Stomach (tissue), 19 donors: ENCODE results near the gene TBCEL. TPM values are rescaled to one million over a fixed set of nuclear protein-coding genes. Genes with fewer than 3 reads are reported as not detected.

Experiments
- DNase-seq, 2 donors: peaks; one replicate each; pipeline versions ENCODE4 v3.0.0 to v3.0.0-alpha.2; 2013 to 2019
- H3K27ac ChIP-seq, 5 donors: fragments of 200-600 bp in 4 of 5; sonication (generic) in 4 of 5; one replicate each; pipeline ENCODE4 v1.5.1; 2013 to 2019; ENCODE audit warnings: mild to moderate bottlenecking in 1 of 5, moderate library complexity in 1 of 5
- H3K27me3 ChIP-seq, 3 donors: fragments of 200-600 bp; sonication (generic); one replicate each; pipeline ENCODE4 v1.5.1; 2017 to 2019; ENCODE audit warnings: mixed run types in 1 of 3
- H3K36me3 ChIP-seq, 4 donors: fragments of 200-600 bp; sonication (generic); 1 replicate in 3 of 4; 2 replicates in 1 of 4; pipeline ENCODE4 v1.5.1; 2016 to 2019
- H3K4me1 ChIP-seq, 4 donors: fragments of 200-600 bp; sonication (generic); one replicate each; pipeline ENCODE4 v1.5.1; 2016 to 2019
- H3K4me3 ChIP-seq, 4 donors: fragments of 200-600 bp; sonication (generic) in 3 of 4; one replicate each; pipeline ENCODE4 v1.5.1; 2016 to 2019; ENCODE audit warnings: mild to moderate bottlenecking in 1 of 4
- H3K9me3 ChIP-seq, 4 donors: fragments of 200-600 bp; sonication (generic); one replicate each; pipeline ENCODE4 v1.5.1; 2016 to 2019
- EP300 ChIP-seq: sonication (generic); formaldehyde crosslinking; IDR thresholded peaks from one replicate; pipeline ENCODE4 v1.6.1; 2017; ENCODE audit warnings: antibody characterized with exemption
- POLR2A ChIP-seq, 4 donors: fragments of 450-650 bp; IDR thresholded peaks; one replicate each; pipeline ENCODE4 v1.6.1; 2016; ENCODE audit warnings: antibody characterized with exemption in 4 of 4, control low read depth in 2 of 4, mild to moderate bottlenecking in 1 of 4, moderate library complexity in 1 of 4
- POLR2AphosphoS5 ChIP-seq, 3 donors: sonication (generic); formaldehyde crosslinking; IDR thresholded peaks; one replicate each; pipeline ENCODE4 v1.6.1; 2016; ENCODE audit warnings: antibody characterized with exemption in 3 of 3
- WGBS, 5 donors: extraction: QIAGEN DNeasy Blood & Tissue Kit in 3 of 5; methylation state at CpG; one replicate each; pipeline versions ENCODE4 v1.1.5 to v1.1.7; 2013 to 2018; 5-methylcytosine and 5-hydroxymethylcytosine counted together
- intact Hi-C: fragments of 100-400 bp; cut with DNase I; formaldehyde crosslinking; loops from one replicate; pipeline ENCODE4 v1.15.1; 2023; ENCODE audit warnings: low total_unique reads
- long read RNA-seq, 10 donors: transcript quantifications; one replicate each; lab custom pipeline, GENCODE V29; 2026
- polyA plus RNA-seq, 3 donors: library from polyadenylated mRNA; stranded (reverse); fragments of 200-250 nt; gene quantifications; one replicate each; pipeline ENCODE4 v1.2.3, GENCODE V29; 2013
- total RNA-seq, 5 donors: library from RNA; depleted of rRNA; stranded (reverse); fragments of >200 nt; gene quantifications; one replicate each; pipeline versions ENCODE4 v1.1.0 to v1.2.3, GENCODE V29; 2014 to 2016
- TF ChIP-seq, protein P1 (sequence below), 7 experiments: fragments of 450-650 bp in 4 of 7; fragments of 200-600 bp in 3 of 7; sonication (generic) in 3 of 7; IDR thresholded peaks; one replicate each; pipeline ENCODE4 v1.5.1; 2016 to 2019; ENCODE audit warnings: antibody characterized with exemption in 7 of 7, control low read depth in 2 of 7, mild to moderate bottlenecking in 1 of 7
- donor health status: healthy with polysubstance abuse.
- donor health status: Bipolar disorder and iron deficiency.
- donor health status: healthy.

Gene TBCEL, protein sequence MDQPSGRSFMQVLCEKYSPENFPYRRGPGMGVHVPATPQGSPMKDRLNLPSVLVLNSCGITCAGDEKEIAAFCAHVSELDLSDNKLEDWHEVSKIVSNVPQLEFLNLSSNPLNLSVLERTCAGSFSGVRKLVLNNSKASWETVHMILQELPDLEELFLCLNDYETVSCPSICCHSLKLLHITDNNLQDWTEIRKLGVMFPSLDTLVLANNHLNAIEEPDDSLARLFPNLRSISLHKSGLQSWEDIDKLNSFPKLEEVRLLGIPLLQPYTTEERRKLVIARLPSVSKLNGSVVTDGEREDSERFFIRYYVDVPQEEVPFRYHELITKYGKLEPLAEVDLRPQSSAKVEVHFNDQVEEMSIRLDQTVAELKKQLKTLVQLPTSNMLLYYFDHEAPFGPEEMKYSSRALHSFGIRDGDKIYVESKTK
- 10 to 100 TPM in 3 of 5 donors, 1 to 10 TPM in 2; 3.2 to 55.1 (median 10.3) TPM for total RNA-seq
- polyA plus RNA-seq: 1 to 10 TPM; 3.6 to 8.5 (median 7.6) TPM
- long read RNA-seq, donor 1: 0 reads
- long read RNA-seq, donor 2, partial matches to known transcripts: 0 of 1 reads
- long read RNA-seq, donor 2, other reads (novel, unspliced or antisense): 0 of 1 reads
- long read RNA-seq, donor 3, full-length matches to known transcripts: 1 of 1 reads
- long read RNA-seq, donor 3, partial matches to known transcripts: 0 of 1 reads
- long read RNA-seq, donor 3, other reads (novel, unspliced or antisense): 0 of 1 reads
- long read RNA-seq, donor 4: 0 reads
- long read RNA-seq, donor 5, partial matches to known transcripts: 0 of 1 reads
- long read RNA-seq, donor 5, other reads (novel, unspliced or antisense): 0 of 1 reads
- long read RNA-seq, donor 6: 0 reads
- long read RNA-seq, donor 7, full-length matches to known transcripts: 3 of 3 reads
- long read RNA-seq, donor 7, partial matches to known transcripts: 0 of 3 reads
- long read RNA-seq, donor 7, other reads (novel, unspliced or antisense): 0 of 3 reads
- long read RNA-seq, donor 8, full-length matches to known transcripts: 3 of 3 reads
- long read RNA-seq, donor 8, partial matches to known transcripts: 0 of 3 reads
- long read RNA-seq, donor 8, other reads (novel, unspliced or antisense): 0 of 3 reads
- long read RNA-seq, donor 9, full-length matches to known transcripts: 2 of 2 reads
- long read RNA-seq, donor 9, partial matches to known transcripts: 0 of 2 reads
- long read RNA-seq, donor 9, other reads (novel, unspliced or antisense): 0 of 2 reads
- long read RNA-seq, donor 10, full-length matches to known transcripts: 1 of 1 reads
- long read RNA-seq, donor 10, partial matches to known transcripts: 0 of 1 reads
- long read RNA-seq, donor 10, other reads (novel, unspliced or antisense): 0 of 1 reads

DNA sequence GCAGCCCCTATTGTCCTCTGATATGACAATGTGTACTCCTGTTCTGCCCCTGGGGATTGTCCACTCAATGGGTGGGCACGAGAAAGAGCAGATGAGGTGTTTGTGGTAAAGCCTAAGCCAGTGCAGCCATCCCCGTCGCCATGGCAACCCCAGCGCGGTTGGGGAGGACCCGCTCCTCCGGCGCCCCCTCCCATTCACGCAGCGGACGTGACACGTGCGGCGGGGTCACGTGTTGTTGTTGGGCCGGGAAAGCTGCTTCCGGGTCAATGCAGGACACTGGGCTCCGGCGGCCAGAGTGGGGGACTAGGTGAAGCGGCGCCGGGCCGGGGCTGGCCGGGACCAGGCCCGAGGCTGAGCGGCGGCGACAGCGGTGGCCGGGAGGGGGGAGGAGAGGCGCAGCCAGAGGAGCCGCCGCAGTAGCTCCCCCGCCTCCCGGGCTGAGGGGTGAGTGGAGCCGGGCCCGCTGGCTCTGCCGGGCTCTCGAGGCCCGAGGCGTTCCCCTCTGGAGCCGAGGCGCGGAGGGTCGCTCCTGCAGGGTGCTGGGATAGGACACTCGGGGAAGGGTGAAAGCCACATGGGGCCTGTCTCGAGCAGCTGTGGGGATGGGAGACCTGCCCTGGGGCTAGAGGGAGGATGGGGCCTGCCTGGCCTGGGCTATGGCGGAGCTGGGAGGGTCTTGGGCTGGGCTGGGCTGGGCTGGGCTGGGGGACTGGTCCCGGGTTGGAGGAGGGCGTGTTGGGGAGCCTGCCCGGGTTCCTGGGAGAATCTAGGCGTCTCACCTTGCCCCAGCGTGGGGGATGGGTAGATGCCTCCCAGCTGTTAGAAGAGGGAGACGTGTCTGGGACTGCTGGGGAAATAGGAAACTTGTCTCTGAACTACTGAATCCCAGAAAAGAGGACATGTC, at the start of gene TBCEL:
Gene TBCEL, plus strand, starts transcription at position 255 of the 904 bp plus-strand sequence. CDS start 21,589 bp downstream, outside the sequence.
- Histone ChIP-seq H3K4me3 (peak within 1 kb of the TSS; percentile 77 to 98 (median 86)), H3K9me3 (no peaks in the 10 kb centered on the region), H3K27me3 (no peaks in the 10 kb centered on the region), H3K27ac (peak within 1 kb of the TSS; percentile 53 to 87 (median 73)), H3K36me3 (no peaks in the 10 kb centered on the region), H3K4me1 (peaks cover 19 to 42% (median 24%) of the 10 kb centered on the region in 4 donors)
- 1 to 2% (median 2%) methylated on average over 30 to 54 of the region's 54 CpGs for WGBS, 5 donors
- DNase-seq: peak; percentile 77 to 96
- no peak for TF ChIP-seq EP300
- peak in 2 of 3 donors; percentile 46 to 85 for TF ChIP-seq POLR2AphosphoS5 (IDR thresholded peaks at IDR 0.05)
- intact Hi-C loops: no loop called here

DNA sequence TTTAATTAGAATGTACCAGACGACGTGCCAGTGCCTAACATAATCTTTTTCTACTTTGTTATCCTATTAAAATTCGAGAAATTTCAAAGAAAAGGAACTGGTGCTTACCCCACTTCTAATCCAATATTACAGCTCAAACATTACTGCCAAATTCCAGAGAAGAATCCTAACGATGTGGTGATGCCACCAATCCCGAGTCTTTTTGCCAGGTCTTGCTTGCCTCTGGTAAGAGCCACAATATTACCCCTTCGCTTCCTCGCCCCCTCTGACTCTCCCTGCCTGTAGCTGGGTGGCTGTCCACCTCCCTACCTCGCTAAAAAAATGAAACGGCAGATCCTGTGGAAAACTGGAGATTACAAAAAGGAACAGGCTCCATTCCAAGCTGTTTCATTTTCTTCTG, 49.4 kb upstream of the TBCEL start:
- WGBS, 5 donors: 60 to 68% (median 63%) methylated on average over 9 of the region's 9 CpGs
- Histone ChIP-seq H3K4me3 (no peak overlapping the region), H3K27ac (no peak overlapping the region), H3K4me1 (no peaks in the 10 kb centered on the region), H3K27me3 (peaks cover 0 to 26% (median 0%) of the 10 kb centered on the region in 3 donors), H3K36me3 (no peaks in the 10 kb centered on the region), H3K9me3 (no peaks in the 10 kb centered on the region)
- DNase-seq: no peak
- intact Hi-C loops: no loop called here
- TF ChIP-seq POLR2AphosphoS5 (IDR thresholded peaks at IDR 0.05) (no peak), EP300 (no peak), POLR2A (IDR thresholded peaks at IDR 0.05) (no peak)
- TF ChIP-seq, protein P1, sequence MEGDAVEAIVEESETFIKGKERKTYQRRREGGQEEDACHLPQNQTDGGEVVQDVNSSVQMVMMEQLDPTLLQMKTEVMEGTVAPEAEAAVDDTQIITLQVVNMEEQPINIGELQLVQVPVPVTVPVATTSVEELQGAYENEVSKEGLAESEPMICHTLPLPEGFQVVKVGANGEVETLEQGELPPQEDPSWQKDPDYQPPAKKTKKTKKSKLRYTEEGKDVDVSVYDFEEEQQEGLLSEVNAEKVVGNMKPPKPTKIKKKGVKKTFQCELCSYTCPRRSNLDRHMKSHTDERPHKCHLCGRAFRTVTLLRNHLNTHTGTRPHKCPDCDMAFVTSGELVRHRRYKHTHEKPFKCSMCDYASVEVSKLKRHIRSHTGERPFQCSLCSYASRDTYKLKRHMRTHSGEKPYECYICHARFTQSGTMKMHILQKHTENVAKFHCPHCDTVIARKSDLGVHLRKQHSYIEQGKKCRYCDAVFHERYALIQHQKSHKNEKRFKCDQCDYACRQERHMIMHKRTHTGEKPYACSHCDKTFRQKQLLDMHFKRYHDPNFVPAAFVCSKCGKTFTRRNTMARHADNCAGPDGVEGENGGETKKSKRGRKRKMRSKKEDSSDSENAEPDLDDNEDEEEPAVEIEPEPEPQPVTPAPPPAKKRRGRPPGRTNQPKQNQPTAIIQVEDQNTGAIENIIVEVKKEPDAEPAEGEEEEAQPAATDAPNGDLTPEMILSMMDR (IDR thresholded peaks at IDR 0.05): no peak

DNA sequence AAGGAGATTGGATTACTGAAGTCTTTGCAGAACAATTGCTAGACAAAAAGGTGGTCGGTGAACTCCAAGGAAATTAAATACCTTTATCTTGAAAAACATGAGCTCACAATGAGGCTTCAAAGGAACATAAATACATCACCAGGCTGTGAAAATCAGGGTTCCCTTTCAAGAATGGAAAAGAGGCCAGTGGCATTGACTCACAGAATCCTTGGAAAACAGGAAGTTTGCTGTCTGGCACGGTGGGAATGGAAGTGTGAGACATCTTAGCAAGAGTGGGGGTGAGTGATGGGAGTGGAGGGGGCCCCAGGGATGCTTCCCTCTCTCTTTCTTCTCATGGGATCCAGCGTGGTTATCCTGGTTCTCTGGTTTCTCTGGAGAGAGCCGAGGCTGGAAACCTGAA, 48.9 kb upstream of the TBCEL start:
- Histone ChIP-seq H3K36me3 (no peaks in the 10 kb centered on the region), H3K9me3 (no peaks in the 10 kb centered on the region), H3K27me3 (peaks cover 0 to 27% (median 0%) of the 10 kb centered on the region in 3 donors), H3K27ac (no peak overlapping the region), H3K4me1 (no peaks in the 10 kb centered on the region), H3K4me3 (no peak overlapping the region)
- no peak for DNase-seq
- 26 to 44% (median 30%) methylated on average over 3 to 4 of the region's 4 CpGs for WGBS, 5 donors
- intact Hi-C loops: no loop called here
- TF ChIP-seq EP300 (no peak), POLR2AphosphoS5 (IDR thresholded peaks at IDR 0.05) (no peak), POLR2A (IDR thresholded peaks at IDR 0.05) (no peak)
- TF ChIP-seq, protein P1 (IDR thresholded peaks at IDR 0.05): no peak
